NCI-H1694 (cell line): ENCODE results near the gene NT5DC3.

Source experiments
- DNase-seq: peaks from one replicate; lab custom pipeline; 2025; lab: John Stamatoyannopoulos, UW

NT5DC3 gene

GRCh38 chr12:103809154-103809553, 31.9 kb downstream of the NT5DC3 start:
- DNase-seq, result no peak

GRCh38 chr12:103808239-103808880, 32.7 kb downstream of the NT5DC3 start:
- DNase-seq, result no peak

GRCh38 chr12:103807561-103808238, 33.3 kb downstream of the NT5DC3 start:
- no peak for DNase-seq

- no peak for DNase-seq
Observed at GRCh38 chr12:103806803-103807202, 34.2 kb downstream of the NT5DC3 start.

- DNase-seq, result no peak
Observed at GRCh38 chr12:103805655-103806360, 35.2 kb downstream of the NT5DC3 start.

- DNase-seq, result no peak
Observed at GRCh38 chr12:103803847-103804246, 37.2 kb downstream of the NT5DC3 start.

- no peak for DNase-seq
Observed at GRCh38 chr12:103802586-103802886, 38.5 kb downstream of the NT5DC3 start.

GRCh38 chr12:103801709-103802585, 39.1 kb downstream of the NT5DC3 start:
- DNase-seq, result no peak

- peak; percentile 56 for DNase-seq
Observed at GRCh38 chr12:103799857-103800771, 40.9 kb downstream of the NT5DC3 start.

- DNase-seq, result no peak
Observed at GRCh38 chr12:103799504-103799856, 41.6 kb downstream of the NT5DC3 start.

GRCh38 chr12:103798586-103798985, 42.4 kb downstream of the NT5DC3 start:
- no peak for DNase-seq

GRCh38 chr12:103794309-103795213, 46.5 kb downstream of the NT5DC3 start:
- DNase-seq, result no peak

- no peak for DNase-seq
Observed at GRCh38 chr12:103793512-103794045, 47.5 kb downstream of the NT5DC3 start.

GRCh38 chr12:103793046-103793445, 48.0 kb downstream of the NT5DC3 start:
- no peak for DNase-seq

- no peak for DNase-seq
Observed at GRCh38 chr12:103791350-103791920, 49.6 kb downstream of the NT5DC3 start.

- no peak for DNase-seq
Observed at GRCh38 chr12:103786201-103786600, 54.8 kb downstream of the NT5DC3 start.

GRCh38 chr12:103785243-103786031, 55.6 kb downstream of the NT5DC3 start:
- no peak for DNase-seq

- no peak for DNase-seq
Observed at GRCh38 chr12:103783744-103784664, 57.0 kb downstream of the NT5DC3 start.
